BLaER1 treated with 17β-estradiol and CSF1 and Interleukin-3, amounts not matched to agents 10 nM and 100 nM (cell line): Measurements from ENCODE around the gene SYNPO2.
"Not testable (repeated sequence)": the region's sequence is repeated elsewhere in the genome, so short reads cannot be mapped to it uniquely, and the experiment has no call there.

Experiments
- H3K27ac ChIP-seq, 11 experiments: shearing (Covaris generic); formaldehyde crosslinking; 2 replicates each; pipeline ENCODE4 v1.8.1; 2022
- H3K27me3 ChIP-seq, 11 experiments: shearing (Covaris generic); formaldehyde crosslinking; 2 replicates each; pipeline ENCODE4 v1.8.1; 2022
- H3K36me3 ChIP-seq, 11 experiments: shearing (Covaris generic); formaldehyde crosslinking; 2 replicates each; pipeline ENCODE4 v1.8.1; 2022
- H3K4me1 ChIP-seq, 10 experiments: shearing (Covaris generic); formaldehyde crosslinking; 2 replicates each; pipeline ENCODE4 v1.8.1; 2022
- H3K4me2 ChIP-seq, 11 experiments: shearing (Covaris generic); formaldehyde crosslinking; 2 replicates each; pipeline ENCODE4 v1.8.1; 2022
- H3K4me3 ChIP-seq, 10 experiments: shearing (Covaris generic); formaldehyde crosslinking; 2 replicates each; pipeline ENCODE4 v1.8.1; 2022
- H3K9ac ChIP-seq, 11 experiments: shearing (Covaris generic); formaldehyde crosslinking; 2 replicates each; pipeline ENCODE4 v1.8.1; 2022
- H3K9me3 ChIP-seq, 11 experiments: shearing (Covaris generic); formaldehyde crosslinking; replicated peaks in 1 of 11; 2 replicates each; pipeline ENCODE4 v1.8.1; 2022
- H4K20me1 ChIP-seq, 11 experiments: shearing (Covaris generic); formaldehyde crosslinking; 2 replicates each; pipeline ENCODE4 v1.8.1; 2022
- Cebpa-rat ChIP-seq, 11 experiments: shearing (Covaris generic); IDR thresholded peaks; 2 replicates each; pipeline ENCODE4 v1.8.1; 2022

Gene SYNPO2

DNA sequence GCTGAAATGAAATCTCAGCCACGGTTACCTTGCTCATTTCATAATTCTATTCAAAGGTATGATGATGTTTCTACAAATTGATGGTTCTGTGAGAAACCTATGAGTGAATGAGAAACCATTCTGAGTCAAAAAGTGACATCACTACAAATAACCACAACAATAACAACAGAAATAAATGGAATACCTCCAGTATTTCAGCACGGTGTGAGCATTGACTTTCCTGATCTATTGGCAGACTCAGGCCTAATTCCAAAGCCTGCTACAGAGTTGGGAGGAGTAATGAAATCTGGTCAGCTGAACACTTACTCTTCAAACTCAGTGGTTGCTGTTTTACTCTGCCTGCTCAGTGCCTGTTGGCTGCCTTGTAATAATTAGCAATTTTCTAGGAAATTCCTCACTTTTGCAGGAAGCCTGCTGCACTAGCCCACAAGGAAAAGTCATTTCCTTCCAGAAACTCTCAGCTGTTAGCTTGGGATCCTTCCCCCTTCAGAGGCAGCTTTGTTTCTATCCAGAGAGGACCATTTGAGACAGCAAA, 18.8 kb upstream of the SYNPO2 start:
- Histone ChIP-seq H4K20me1 (no peaks in the 10 kb centered on the region), H3K27me3 (no peaks in the 10 kb centered on the region), H3K27ac (no peak overlapping the region), H3K4me3 (no peak overlapping the region), H3K36me3 (no peaks in the 10 kb centered on the region), H3K4me1 (0 out of 20 replicates have a peak, but pooled peaks cover 0 to 4% (median 0%) of the 10 kb centered on the region in 10 experiments), H3K4me2 (no peak overlapping the region), H3K9me3 (0 out of 22 replicates have a peak, but pooled peaks cover 0 to 3% (median 0%) of the 10 kb centered on the region in 11 experiments), H3K9ac (no peak overlapping the region)
- no peak for TF ChIP-seq Cebpa-rat (IDR thresholded peaks at IDR 0.05)

DNA sequence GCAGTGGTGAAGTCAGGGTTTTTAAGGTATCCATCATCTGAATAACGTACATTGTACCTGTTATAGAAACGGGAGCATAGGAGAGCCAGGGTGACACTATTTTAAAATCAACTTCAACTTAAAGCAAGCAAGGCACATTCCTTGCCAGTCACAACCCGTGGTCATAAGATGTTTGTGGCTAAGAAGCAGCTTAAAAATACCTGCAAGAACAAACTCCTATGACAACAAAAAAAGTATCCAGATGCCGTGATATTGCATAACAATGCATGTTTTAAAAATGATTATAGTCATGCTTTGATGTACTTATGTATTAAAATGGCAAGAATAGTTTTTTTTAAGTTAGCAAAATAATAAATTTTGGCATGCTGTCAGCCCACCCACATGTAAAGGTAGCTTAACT, 16.5 kb upstream of the SYNPO2 start:
- H3K4me2 ChIP-seq = no peak overlapping the region

DNA sequence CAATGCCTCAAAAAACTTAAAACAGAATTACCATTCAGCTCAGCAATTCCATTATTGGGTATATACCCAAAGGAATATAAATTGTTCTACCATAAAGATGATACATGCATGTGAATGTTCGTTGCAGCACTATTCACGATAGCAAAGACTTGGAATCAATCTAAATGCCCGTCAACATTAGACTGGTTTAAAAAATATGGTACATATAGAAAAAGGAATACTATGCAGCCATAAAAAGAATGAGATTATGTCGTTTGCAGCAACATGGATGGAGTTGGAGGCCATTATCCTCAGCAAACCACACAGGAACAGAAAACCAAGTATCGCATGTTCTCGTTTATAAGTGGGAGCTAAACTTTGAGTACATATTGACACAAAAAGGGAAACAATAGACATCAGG, 10.9 kb upstream of the SYNPO2 start:
- Histone ChIP-seq H3K4me1 (peaks cover 0 to 6% (median 0%) of the 10 kb centered on the region in 10 experiments; a peak in 1 of 20 replicates), H3K27ac (no peak overlapping the region), H3K4me2 (no peak overlapping the region), H3K27me3 (no peaks in the 10 kb centered on the region), H3K36me3 (no peaks in the 10 kb centered on the region), H3K9ac (no peak overlapping the region), H3K9me3 (peaks cover 12 to 24% (median 18%) of the 10 kb centered on the region in 11 experiments), H3K4me3 (no peak overlapping the region), H4K20me1 (no peaks in the 10 kb centered on the region)
- no peak for TF ChIP-seq Cebpa-rat (IDR thresholded peaks at IDR 0.05)

More for the DNA sequence above, 16.5 kb upstream of the SYNPO2 start:
- 0 out of 22 replicates have a peak, but pooled peaks cover 0 to under 1% (median 0%) of the 10 kb centered on the region in 11 experiments for H3K9me3 ChIP-seq
- H3K9ac ChIP-seq = no peak overlapping the region
- H4K20me1 ChIP-seq = no peaks in the 10 kb centered on the region
- no peak overlapping the region for H3K4me3 ChIP-seq
- H3K4me1 ChIP-seq = peaks cover 0 to 6% (median 0%) of the 10 kb centered on the region in 10 experiments; a peak in 1 of 20 replicates
- H3K36me3 ChIP-seq = no peaks in the 10 kb centered on the region
- no peaks in the 10 kb centered on the region for H3K27me3 ChIP-seq
- H3K27ac ChIP-seq = no peak overlapping the region
- no peak for TF ChIP-seq Cebpa-rat (IDR thresholded peaks at IDR 0.05)

DNA sequence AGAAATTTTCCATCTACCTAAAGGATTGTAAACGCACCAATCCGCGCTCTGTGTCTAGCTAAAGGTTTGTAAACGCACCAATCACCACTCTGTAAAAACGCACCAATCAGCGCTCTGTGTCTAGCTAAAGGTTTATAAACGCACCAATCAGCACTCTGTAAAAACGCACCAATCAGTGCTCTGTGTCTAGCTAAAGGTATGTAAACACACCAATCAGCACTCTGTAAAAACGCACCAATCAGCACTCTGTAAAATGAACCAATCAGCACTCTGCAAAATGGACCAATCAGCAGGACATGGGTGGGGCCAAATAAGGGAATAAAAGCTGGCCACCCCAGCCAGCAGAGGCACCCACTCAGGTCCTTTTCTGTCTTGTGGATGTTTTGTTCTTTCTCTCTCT, 10.1 kb upstream of the SYNPO2 start:
- not testable (repeated sequence) for H3K9ac ChIP-seq, H3K36me3 ChIP-seq, H4K20me1 ChIP-seq, H3K4me3 ChIP-seq, H3K4me2 ChIP-seq, H3K27ac ChIP-seq, H3K27me3 ChIP-seq, H3K4me1 ChIP-seq
- H3K9me3 ChIP-seq = peaks cover 12 to 24% (median 18%) of the 10 kb centered on the region in 11 experiments

DNA sequence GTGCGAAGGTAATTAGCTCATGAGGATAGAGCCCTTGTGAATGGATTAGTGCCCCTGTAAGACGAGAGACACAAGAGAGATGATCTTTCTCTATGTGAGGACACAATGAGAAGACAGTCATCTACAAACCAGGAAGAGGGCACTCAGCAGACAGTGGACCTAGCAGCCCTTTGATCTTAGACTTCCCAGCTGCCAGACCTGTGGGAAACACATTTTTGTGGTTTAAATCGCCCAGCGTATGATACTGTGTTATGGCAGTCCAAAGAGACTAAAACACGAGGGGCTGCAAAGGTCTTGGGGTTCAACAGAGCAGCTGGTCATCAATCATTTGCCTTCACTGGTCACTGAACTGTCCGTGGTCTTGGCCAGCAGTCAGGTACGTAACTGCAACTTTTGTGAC, 9.2 kb upstream of the SYNPO2 start:
- no peaks in the 10 kb centered on the region for H3K36me3 ChIP-seq
- no peak overlapping the region for H3K4me2 ChIP-seq
- H3K4me1 ChIP-seq = peaks cover 0 to 6% (median 0%) of the 10 kb centered on the region in 10 experiments; a peak in 1 of 20 replicates
- H4K20me1 ChIP-seq = no peaks in the 10 kb centered on the region
- peaks cover 12 to 24% (median 18%) of the 10 kb centered on the region in 11 experiments for H3K9me3 ChIP-seq
- TF ChIP-seq Cebpa-rat (IDR thresholded peaks at IDR 0.05) = no peak
- no peak overlapping the region for H3K9ac ChIP-seq
- no peaks in the 10 kb centered on the region for H3K27me3 ChIP-seq
- H3K27ac ChIP-seq = no peak overlapping the region
- H3K4me3 ChIP-seq = no peak overlapping the region

DNA sequence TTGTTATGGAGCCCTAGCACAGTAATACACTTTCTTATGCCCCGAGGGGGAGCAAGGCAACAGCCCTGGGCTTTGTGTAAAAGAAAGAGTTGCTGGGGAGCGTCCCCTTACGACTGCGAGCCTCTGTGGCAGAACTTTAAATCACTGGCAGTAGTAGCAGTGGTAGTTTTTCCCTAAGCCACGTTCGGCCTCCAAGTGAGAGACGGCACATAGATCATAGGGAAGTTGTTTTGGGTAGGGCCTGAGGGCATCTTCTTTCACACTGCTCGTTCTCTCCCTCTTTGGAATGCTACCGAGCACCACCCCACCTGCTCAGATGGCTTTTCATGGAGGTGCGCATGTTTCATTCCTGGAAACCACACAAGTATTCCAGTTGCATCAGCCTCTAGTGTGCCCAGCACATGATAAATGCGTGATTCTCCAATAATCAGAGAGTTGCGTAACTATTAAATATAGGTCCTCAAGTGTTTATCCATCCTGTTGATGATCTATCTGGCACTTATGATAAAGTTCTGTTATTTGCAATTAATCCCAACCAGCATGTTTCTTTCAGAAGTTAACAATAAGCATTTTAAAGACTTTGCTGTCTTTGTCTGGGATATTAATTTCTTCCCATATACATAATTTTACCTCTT, 7.0 kb upstream of the SYNPO2 start:
- Histone ChIP-seq H3K4me1 (no peaks in the 10 kb centered on the region), H3K9ac (no peak overlapping the region), H3K9me3 (peaks cover 12 to 24% (median 18%) of the 10 kb centered on the region in 11 experiments), H3K4me2 (no peak overlapping the region), H3K4me3 (no peak overlapping the region), H3K27me3 (no peaks in the 10 kb centered on the region), H3K36me3 (no peaks in the 10 kb centered on the region), H3K27ac (no peak overlapping the region), H4K20me1 (no peaks in the 10 kb centered on the region)
- peak in 3 of 11 experiments; percentile 16 to 55 (median 44); a peak in 1 of 22 replicates for TF ChIP-seq Cebpa-rat (IDR thresholded peaks at IDR 0.05)

DNA sequence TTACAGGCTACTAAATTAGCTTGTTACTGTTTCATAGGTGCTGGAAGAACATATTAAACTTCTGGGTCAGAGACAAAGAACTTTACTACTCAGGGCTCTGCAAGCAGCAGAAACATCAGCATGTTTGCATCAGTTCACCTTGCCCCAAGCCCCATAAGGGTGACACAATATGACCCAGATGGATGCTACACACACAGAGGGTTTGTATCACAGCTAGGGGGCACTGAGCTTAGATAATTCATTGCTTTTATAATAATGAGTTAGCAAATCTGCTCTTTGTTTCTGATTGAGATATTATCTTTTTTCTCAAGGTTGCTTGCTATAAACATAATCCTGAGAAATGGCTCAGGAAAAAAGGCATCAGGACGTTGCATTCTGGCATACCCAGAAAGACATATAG, 4.8 kb upstream of the SYNPO2 start:
- no peak overlapping the region for H3K4me3 ChIP-seq
- no peak overlapping the region for H3K4me2 ChIP-seq
- no peak overlapping the region for H3K9ac ChIP-seq
- H3K27me3 ChIP-seq = no peaks in the 10 kb centered on the region
- H3K4me1 ChIP-seq = no peaks in the 10 kb centered on the region
- no peak overlapping the region for H3K27ac ChIP-seq
- TF ChIP-seq Cebpa-rat (IDR thresholded peaks at IDR 0.05) = no peak
- H3K36me3 ChIP-seq = no peaks in the 10 kb centered on the region
- H4K20me1 ChIP-seq = no peaks in the 10 kb centered on the region
- peaks cover 0 to 10% (median 3%) of the 10 kb centered on the region in 11 experiments; a peak in 11 of 22 replicates for H3K9me3 ChIP-seq

DNA sequence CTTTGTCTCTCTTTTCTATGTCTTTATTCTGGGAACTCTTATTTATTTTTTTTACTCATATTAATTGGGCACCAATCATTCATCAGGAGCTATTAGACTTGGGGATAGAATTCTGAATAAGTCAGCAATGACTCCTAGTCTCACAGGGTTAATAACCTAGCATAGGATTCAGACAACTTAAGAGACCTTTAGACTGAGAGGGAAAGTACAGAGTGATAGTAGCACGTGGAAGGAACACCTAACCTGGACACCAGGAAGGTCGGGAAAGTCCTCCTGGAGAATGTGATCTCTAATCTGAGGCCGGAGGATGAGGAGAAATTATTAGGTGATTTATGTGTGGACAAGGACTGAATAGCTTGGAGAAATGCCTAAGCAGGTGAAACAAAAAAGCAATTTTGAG, 3.9 kb upstream of the SYNPO2 start:
- H4K20me1 ChIP-seq = no peaks in the 10 kb centered on the region
- no peaks in the 10 kb centered on the region for H3K4me1 ChIP-seq
- H3K9me3 ChIP-seq = 0 out of 22 replicates have a peak, but pooled peaks cover 0 to 1% (median 0%) of the 10 kb centered on the region in 11 experiments
- no peak overlapping the region for H3K4me2 ChIP-seq
- no peaks in the 10 kb centered on the region for H3K36me3 ChIP-seq
- TF ChIP-seq Cebpa-rat (IDR thresholded peaks at IDR 0.05) = no peak
- no peaks in the 10 kb centered on the region for H3K27me3 ChIP-seq
- H3K4me3 ChIP-seq = no peak overlapping the region
- H3K9ac ChIP-seq = no peak overlapping the region
- no peak overlapping the region for H3K27ac ChIP-seq

DNA sequence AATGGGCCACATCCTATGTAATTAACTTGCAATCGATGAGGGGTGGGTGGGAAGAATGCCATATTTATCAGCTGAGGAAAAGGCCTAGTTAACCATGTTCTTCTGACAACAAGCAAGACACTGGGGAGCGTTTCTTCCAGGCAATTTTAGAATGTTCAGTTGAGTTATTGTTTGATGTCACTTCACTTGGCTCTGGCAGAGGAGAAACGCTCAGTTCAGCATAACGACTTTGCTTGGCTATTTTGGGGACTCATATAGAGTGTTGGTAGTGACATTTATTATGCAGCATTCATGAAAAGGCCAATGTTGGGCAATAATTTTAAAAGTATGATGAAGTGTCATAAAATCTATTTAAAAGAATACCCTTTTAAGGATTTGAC, 648 bp downstream of the SYNPO2 start:
- Histone ChIP-seq H3K27me3 (no peaks in the 10 kb centered on the region), H3K9ac (no peak overlapping the region), H3K4me2 (no peak overlapping the region), H4K20me1 (no peaks in the 10 kb centered on the region), H3K9me3 (no peaks in the 10 kb centered on the region), H3K4me1 (no peaks in the 10 kb centered on the region), H3K4me3 (no peak overlapping the region), H3K36me3 (no peaks in the 10 kb centered on the region), H3K27ac (no peak overlapping the region)
- no peak for TF ChIP-seq Cebpa-rat (IDR thresholded peaks at IDR 0.05)

DNA sequence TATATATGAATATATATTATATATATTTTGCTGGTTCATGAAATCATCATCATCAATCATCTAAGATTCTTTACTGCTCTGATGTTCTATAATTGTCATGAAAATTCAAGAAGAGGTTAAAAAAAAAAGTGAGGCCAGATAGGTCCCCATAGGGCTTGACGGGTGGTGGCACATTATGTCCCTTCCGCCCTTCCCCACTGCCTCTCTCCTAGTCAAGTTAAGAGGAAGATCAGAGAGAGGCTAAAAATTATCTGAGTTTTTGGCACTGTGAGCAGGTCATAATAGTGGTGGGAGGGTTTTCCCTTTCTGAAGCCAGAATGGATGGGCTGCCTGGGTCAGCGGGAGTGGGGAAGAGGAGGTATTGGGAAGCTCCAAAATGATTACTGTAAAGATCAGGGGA, 5.4 kb downstream of the SYNPO2 start:
- Histone ChIP-seq H3K4me2 (no peak overlapping the region), H3K4me1 (no peaks in the 10 kb centered on the region), H3K9ac (no peak overlapping the region), H3K27me3 (no peaks in the 10 kb centered on the region), H3K4me3 (no peak overlapping the region), H3K9me3 (no peaks in the 10 kb centered on the region), H3K36me3 (no peaks in the 10 kb centered on the region), H4K20me1 (no peaks in the 10 kb centered on the region), H3K27ac (no peak overlapping the region)
- TF ChIP-seq Cebpa-rat (IDR thresholded peaks at IDR 0.05) = no peak
